Myocyte (in vitro differentiated cells): ENCODE results near the gene HOXA10. TPM values are rescaled to one million over a fixed set of nuclear protein-coding genes. Genes with fewer than 3 reads are reported as not detected.
A peak's percentile ranks its signal among the peaks of the same experiment; 100 is the strongest.

Experiments used
- microRNA counts: library from miRNA; unstranded; fragments of <30 nt; microRNA quantifications from one replicate; lab custom pipeline; 2016
- microRNA-seq: library from miRNA; unstranded; fragments of <30 nt; microRNA quantifications from one replicate; pipeline ENCODE4, GENCODE V29; 2016
- total RNA-seq: library from RNA; depleted of rRNA; stranded (reverse); fragments of >200 nt; gene quantifications from 2 replicates; pipeline ENCODE4 v1.2.3, GENCODE V29; 2014

HOXA10 gene
- total RNA-seq, 1 donor from 2014 or later: 15.1 TPM

MicroRNA genes within 50 kb of the gene (microRNA counts, 767-probe panel; counts per million panel counts)
- microRNA hsa-miR-196b-5p (lab: Ali Mortazavi, UCI): not detected

Small RNA genes within 50 kb of the gene (microRNA-seq; reads per million reads assigned to microRNA genes)
- 435 reads per million, percentile 72 among the genes with 10 or more reads in this experiment for gene MIR196B

Other genes starting within 250 kb of the HOXA10 start
- gene HOXA1, start 78.3 kb downstream of the HOXA10 start, total RNA-seq: 4.5 and 5.5 TPM in 2 replicates
- 0.42 and 0.56 TPM in 2 replicates for gene HOXA2, start 71.6 kb downstream of the HOXA10 start, total RNA-seq
- gene HOXA4, start 43.6 kb downstream of the HOXA10 start, total RNA-seq: 5.0 and 6.7 TPM in 2 replicates
- gene HOXA5, start 30.6 kb downstream of the HOXA10 start, total RNA-seq: 5.7 and 8.8 TPM in 2 replicates
- 0.80 and 1.0 TPM in 2 replicates for gene HOXA6, start 26.5 kb downstream of the HOXA10 start, total RNA-seq
- 1.7 and 4.4 TPM in 2 replicates for gene HOXA3, start 21.7 kb downstream of the HOXA10 start, total RNA-seq
- gene HOXA7, start 17.6 kb downstream of the HOXA10 start, total RNA-seq: 20.5 and 20.9 TPM in 2 replicates
- gene HOXA9, start 8.8 kb downstream of the HOXA10 start, total RNA-seq: 9.1 and 13.0 TPM in 2 replicates
- 1.7 TPM in 2 replicates for gene HOXA11, start 10.9 kb upstream of the HOXA10 start, total RNA-seq
- gene HOXA13, start 25.8 kb upstream of the HOXA10 start, total RNA-seq: 0.13 and 0.26 TPM in 2 replicates
- gene EVX1, start 68.5 kb upstream of the HOXA10 start, total RNA-seq: not detected in 2 replicates